COLO829 (cell line): ENCODE results near the gene C1orf35.

ENCODE experiments used
- DNase-seq: peaks from one replicate; pipeline ENCODE4 v3.0.0; 2012; ENCODE audit warnings: low spot score

The C1orf35 gene

GRCh38 chr1:228102791-228103620 lies at the start of gene C1orf35:
TSS of gene C1orf35 (minus strand) at chr1:228103325. CDS start at chr1:228103227, 98 bp downstream.
- DNase-seq = peak; percentile 98

- no peak for DNase-seq
Observed at GRCh38 chr1:228152918-228153258, 49.8 kb upstream of the C1orf35 start.

- DNase-seq = no peak
Observed at GRCh38 chr1:228152097-228152917, 49.2 kb upstream of the C1orf35 start.

- DNase-seq = no peak
Observed at GRCh38 chr1:228151180-228151925, 48.2 kb upstream of the C1orf35 start.

- DNase-seq = no peak
Observed at GRCh38 chr1:228150461-228151179, 47.5 kb upstream of the C1orf35 start.

GRCh38 chr1:228150120-228150460 lies 47.0 kb upstream of the C1orf35 start:
- no peak for DNase-seq

- DNase-seq = no peak
Observed at GRCh38 chr1:228149406-228150119, 46.4 kb upstream of the C1orf35 start, which contains the start of gene GJC2. TSS of gene GJC2 (plus strand) at chr1:228149930. CDS start at chr1:228157759, 7,829 bp downstream.

GRCh38 chr1:228148935-228149405 lies 45.8 kb upstream of the C1orf35 start:
- no peak for DNase-seq

- no peak for DNase-seq
Observed at GRCh38 chr1:228148196-228148861, 45.2 kb upstream of the C1orf35 start.

GRCh38 chr1:228147768-228148167 lies 44.6 kb upstream of the C1orf35 start:
- no peak for DNase-seq

GRCh38 chr1:228147151-228147693 lies 44.1 kb upstream of the C1orf35 start:
- no peak for DNase-seq

GRCh38 chr1:228146417-228147150 lies 43.5 kb upstream of the C1orf35 start:
- no peak for DNase-seq

GRCh38 chr1:228145463-228146416 lies 42.6 kb upstream of the C1orf35 start:
- no peak for DNase-seq

GRCh38 chr1:228144993-228145343 lies 41.8 kb upstream of the C1orf35 start:
- no peak for DNase-seq

- no peak for DNase-seq
Observed at GRCh38 chr1:228144193-228144992, 41.3 kb upstream of the C1orf35 start.

- no peak for DNase-seq
Observed at GRCh38 chr1:228143480-228144192, 40.5 kb upstream of the C1orf35 start.

- DNase-seq = no peak
Observed at GRCh38 chr1:228142701-228143136, 39.6 kb upstream of the C1orf35 start.
